HEK293T (cell line): Measurements from ENCODE around the gene TGFBI.

ENCODE experiments used
- CTCF ChIA-PET: fragments of 350-600 bp; formaldehyde crosslinking; extraction: SDS; loops from one replicate; lab custom pipeline; 2021; ENCODE audit warnings: antibody characterized with exemption, inconsistent platforms; lab: Yijun Ruan, JAX
- POLR2A ChIA-PET: fragments of 350-600 bp; formaldehyde crosslinking; extraction: SDS; loops from one replicate; lab custom pipeline; 2020; ENCODE audit warnings: antibody characterized with exemption, inconsistent platforms; lab: Yijun Ruan, JAX
- DNase-seq: peaks from one replicate; pipeline ENCODE4 v3.0.0; 2012; ENCODE audit warnings: mixed read lengths; ENCODE audit errors: extremely low spot score
- ARNT ChIP-seq: fragments of 450-650 bp; IDR thresholded peaks from 2 replicates; pipeline ENCODE4 v1.6.1; 2017; ENCODE audit warnings: mild to moderate bottlenecking
- BHLHE40 ChIP-seq: fragments of 450-650 bp; IDR thresholded peaks from 2 replicates; pipeline ENCODE4 v1.6.1; 2016; ENCODE audit warnings: mild to moderate bottlenecking, moderate library complexity, borderline replicate concordance
- CTBP1 ChIP-seq: fragments of 450-650 bp; IDR thresholded peaks from 2 replicates; pipeline ENCODE4 v1.6.1; 2016; ENCODE audit warnings: borderline replicate concordance
- ELF4 ChIP-seq: fragments of 450-650 bp; IDR thresholded peaks from 2 replicates; pipeline ENCODE4 v1.6.1; 2017; ENCODE audit warnings: antibody characterized with exemption
- FOXA1 ChIP-seq: fragments of 450-650 bp; IDR thresholded peaks from 2 replicates; pipeline ENCODE4 v1.6.1; 2016; ENCODE audit warnings: mild to moderate bottlenecking
- FOXK2 ChIP-seq: fragments of 450-650 bp; IDR thresholded peaks from 2 replicates; pipeline ENCODE4 v1.6.1; 2016; ENCODE audit warnings: mild to moderate bottlenecking
- FOXM1 ChIP-seq: fragments of 450-650 bp; IDR thresholded peaks from 2 replicates; pipeline ENCODE4 v1.6.1; 2017; ENCODE audit warnings: mild to moderate bottlenecking, borderline replicate concordance
- HDGF ChIP-seq: fragments of 450-650 bp; IDR thresholded peaks from 2 replicates; pipeline ENCODE4 v1.6.1; 2017; ENCODE audit warnings: antibody characterized with exemption, borderline replicate concordance
- L3MBTL2 ChIP-seq: fragments of 450-650 bp; conservative IDR thresholded peaks from 2 replicates; pipeline ENCODE4 v1.6.1; 2016; ENCODE audit warnings: mild to moderate bottlenecking
- LEF1 ChIP-seq: fragments of 450-650 bp; IDR thresholded peaks from 2 replicates; pipeline ENCODE4 v1.6.1; 2017; ENCODE audit warnings: mild to moderate bottlenecking, borderline replicate concordance
- NFRKB ChIP-seq: fragments of 450-650 bp; IDR thresholded peaks from 2 replicates; pipeline ENCODE4 v1.6.1; 2016; ENCODE audit warnings: mild to moderate bottlenecking, moderate library complexity
- SP1 ChIP-seq: fragments of 450-650 bp; IDR thresholded peaks from 2 replicates; pipeline ENCODE4 v1.6.1; 2017
- SUZ12 ChIP-seq: fragments of 450-650 bp; IDR thresholded peaks from 2 replicates; pipeline ENCODE4 v1.6.1; 2016; ENCODE audit warnings: mild to moderate bottlenecking
- TARDBP ChIP-seq: fragments of 450-650 bp; IDR thresholded peaks from 2 replicates; pipeline ENCODE4 v1.6.1; 2016
- ZNF384 ChIP-seq: fragments of 450-650 bp; IDR thresholded peaks from 2 replicates; pipeline ENCODE4 v1.6.1; 2016
- TF ChIP-seq, protein P1 (sequence below): fragments of 450-650 bp; IDR thresholded peaks from 2 replicates; pipeline ENCODE4 v1.6.1; 2016

Gene TGFBI

GRCh38 chr5:136037001-136037705 is 8.4 kb downstream of the TGFBI start:
- CTCF ChIA-PET = interaction anchor here (0.5 to 1.0 kb wide), 3 partner anchors 21 to 104 kb away, joined by 3 read pairs; no protein-coding TSS in a partner anchor
- no peak for DNase-seq
- TF ChIP-seq FOXM1 = no peak
- TF ChIP-seq, protein P1, sequence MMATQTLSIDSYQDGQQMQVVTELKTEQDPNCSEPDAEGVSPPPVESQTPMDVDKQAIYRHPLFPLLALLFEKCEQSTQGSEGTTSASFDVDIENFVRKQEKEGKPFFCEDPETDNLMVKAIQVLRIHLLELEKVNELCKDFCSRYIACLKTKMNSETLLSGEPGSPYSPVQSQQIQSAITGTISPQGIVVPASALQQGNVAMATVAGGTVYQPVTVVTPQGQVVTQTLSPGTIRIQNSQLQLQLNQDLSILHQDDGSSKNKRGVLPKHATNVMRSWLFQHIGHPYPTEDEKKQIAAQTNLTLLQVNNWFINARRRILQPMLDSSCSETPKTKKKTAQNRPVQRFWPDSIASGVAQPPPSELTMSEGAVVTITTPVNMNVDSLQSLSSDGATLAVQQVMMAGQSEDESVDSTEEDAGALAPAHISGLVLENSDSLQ = no peak
- TF ChIP-seq SP1 = no peak
- TF ChIP-seq SUZ12 = no peak
- TF ChIP-seq HDGF = no peak
- TF ChIP-seq ZNF384 = no peak
- no peak for TF ChIP-seq ELF4
- TF ChIP-seq FOXK2 = no peak
- no peak for TF ChIP-seq BHLHE40
- no peak for TF ChIP-seq ARNT
- no peak for TF ChIP-seq FOXA1
- no peak for TF ChIP-seq TARDBP
- POLR2A ChIA-PET = no interaction called here

DNA sequence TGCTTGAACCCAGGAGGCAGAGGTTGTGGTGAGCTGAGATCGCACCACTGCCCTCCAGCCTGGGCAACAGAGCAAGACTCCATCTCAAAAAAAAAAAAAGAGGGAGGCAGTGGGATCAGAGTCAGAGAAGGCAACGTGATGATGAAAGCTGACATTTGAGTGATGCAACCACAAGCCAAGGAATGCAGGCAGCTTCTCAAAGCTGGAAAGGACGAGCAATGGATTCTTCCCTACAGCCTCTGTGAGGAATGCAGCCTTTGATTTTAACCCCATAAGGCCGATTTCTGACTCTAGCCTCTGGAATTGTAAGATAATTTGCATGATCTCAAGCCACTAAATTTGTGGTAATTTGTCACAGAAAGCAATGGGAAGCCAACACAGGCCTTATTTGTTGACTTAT is 9.8 kb downstream of the TGFBI start:
- POLR2A ChIA-PET = no interaction called here
- no peak for DNase-seq
- CTCF ChIA-PET = no interaction called here
- no peak for TF ChIP-seq HDGF
- no peak for TF ChIP-seq ARNT
- no peak for TF ChIP-seq TARDBP

GRCh38 chr5:136039202-136039601 is 10.4 kb downstream of the TGFBI start:
- DNase-seq = no peak
- TF ChIP-seq ARNT (no peak), SUZ12 (no peak), CTBP1 (no peak), ELF4 (no peak), HDGF (no peak), ZNF384 (no peak), FOXM1 (no peak), L3MBTL2 (no peak), FOXA1 (no peak), TARDBP (no peak), SP1 (no peak), FOXK2 (no peak), NFRKB (no peak), LEF1 (no peak), BHLHE40 (no peak)
- TF ChIP-seq, protein P1 = no peak
- ChIA-PET POLR2A (no interaction called here), CTCF (interaction anchor here (0.6 kb wide), 1 partner anchor 17 kb away, joined by 3 read pairs; no protein-coding TSS in a partner anchor)

GRCh38 chr5:136040746-136041415 is 12.1 kb downstream of the TGFBI start:
- no peak for DNase-seq
- ChIA-PET POLR2A (interaction anchor here (1.5 kb wide), 1 partner anchor 13 kb away, joined by 5 read pairs; no protein-coding TSS in a partner anchor), CTCF (interaction anchor here (0.5 to 1.0 kb wide), 5 partner anchors 17 to 673 kb away, joined by 3 to 6 read pairs (median 3); no protein-coding TSS in a partner anchor)
- no peak for TF ChIP-seq ARNT
- TF ChIP-seq SP1 = no peak
- no peak for TF ChIP-seq LEF1
- TF ChIP-seq TARDBP = no peak
- TF ChIP-seq HDGF = no peak
- no peak for TF ChIP-seq ELF4
- no peak for TF ChIP-seq ZNF384
- TF ChIP-seq FOXA1 = no peak
- no peak for TF ChIP-seq FOXK2
- no peak for TF ChIP-seq SUZ12
- TF ChIP-seq CTBP1 = no peak
- no peak for TF ChIP-seq FOXM1
- no peak for TF ChIP-seq L3MBTL2
- no peak for TF ChIP-seq BHLHE40
- no peak for TF ChIP-seq NFRKB
- TF ChIP-seq, protein P1 = no peak

DNA sequence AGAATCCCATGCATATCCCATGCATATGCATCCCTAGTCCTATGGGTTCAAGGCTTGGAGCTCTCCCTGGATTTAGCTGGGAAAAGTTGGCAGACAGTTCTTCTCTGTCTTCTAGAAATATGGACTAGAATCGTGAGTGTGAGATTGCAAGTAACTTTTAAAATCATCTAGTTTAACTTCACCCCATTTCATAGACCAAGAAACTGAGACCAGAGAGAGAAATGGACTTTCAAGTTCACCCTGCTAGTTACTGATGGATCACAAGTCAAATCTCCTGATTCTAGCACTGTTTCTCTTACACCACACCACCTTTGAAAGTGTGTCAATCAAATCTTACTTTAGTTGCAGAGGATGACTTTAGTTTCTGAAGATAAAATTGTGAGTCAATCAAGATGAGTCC is 13.4 kb downstream of the TGFBI start:
- TF ChIP-seq TARDBP (no peak), BHLHE40 (no peak), FOXA1 (no peak)
- DNase-seq = no peak
- CTCF ChIA-PET = no interaction called here
- POLR2A ChIA-PET = interaction anchor here (1.2 kb wide), 1 partner anchor 16 kb away, joined by 4 read pairs; no protein-coding TSS in a partner anchor

DNA sequence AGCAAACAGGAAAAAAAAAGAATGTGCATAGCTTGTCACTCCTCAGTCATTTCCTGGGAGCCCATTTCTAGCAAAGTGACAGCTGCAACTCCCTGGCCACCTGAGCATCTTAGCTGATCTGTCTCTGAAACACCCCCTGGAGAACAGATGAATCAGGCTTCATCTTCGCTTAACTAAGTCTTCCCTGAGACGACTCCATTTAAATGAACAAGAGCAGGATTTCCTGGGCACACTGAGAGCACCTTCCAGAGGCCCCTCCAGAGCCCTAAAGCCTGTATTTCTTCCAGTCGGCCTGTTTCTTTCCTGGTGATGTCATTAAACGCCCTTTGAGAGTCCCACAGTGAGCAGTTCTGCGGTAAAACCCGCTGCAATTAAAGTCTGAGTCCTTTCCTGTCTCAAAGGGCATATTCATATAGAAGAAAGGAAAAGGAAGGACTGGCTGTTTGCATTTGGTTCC is 13.9 kb downstream of the TGFBI start:
- CTCF ChIA-PET = interaction anchor here (0.7 to 1.3 kb wide), 2 partner anchors 9 to 15 kb away, joined by 3 read pairs; no protein-coding TSS in a partner anchor

More for the DNA sequence above, 13.9 kb downstream of the TGFBI start:
- DNase-seq = no peak
- POLR2A ChIA-PET = interaction anchor here (1.2 kb wide), 1 partner anchor 15 kb away, joined by 4 read pairs; no protein-coding TSS in a partner anchor
- TF ChIP-seq LEF1 (no peak), HDGF (no peak), FOXA1 (no peak)
